Vagina (tissue), 2 donors: ENCODE results near the gene MAP2K2.

Experiments
- CTCF ChIP-seq, 3 experiments: fragments of 450-650 bp in 2 of 3; fragments of 200-600 bp in 1 of 3; sonication (generic) in 1 of 3; IDR thresholded peaks; one replicate each; pipeline ENCODE4 v1.5.1; 2017 to 2019; ENCODE audit warnings: antibody characterized with exemption in 3 of 3, mild to moderate bottlenecking in 2 of 3, moderate library complexity in 2 of 3
- POLR2A ChIP-seq, 2 donors: fragments of 450-650 bp; IDR thresholded peaks; one replicate each; pipeline ENCODE4 v1.6.1; 2017; ENCODE audit warnings: antibody characterized with exemption in 2 of 2, mild to moderate bottlenecking in 2 of 2, moderate library complexity in 2 of 2

DNA sequence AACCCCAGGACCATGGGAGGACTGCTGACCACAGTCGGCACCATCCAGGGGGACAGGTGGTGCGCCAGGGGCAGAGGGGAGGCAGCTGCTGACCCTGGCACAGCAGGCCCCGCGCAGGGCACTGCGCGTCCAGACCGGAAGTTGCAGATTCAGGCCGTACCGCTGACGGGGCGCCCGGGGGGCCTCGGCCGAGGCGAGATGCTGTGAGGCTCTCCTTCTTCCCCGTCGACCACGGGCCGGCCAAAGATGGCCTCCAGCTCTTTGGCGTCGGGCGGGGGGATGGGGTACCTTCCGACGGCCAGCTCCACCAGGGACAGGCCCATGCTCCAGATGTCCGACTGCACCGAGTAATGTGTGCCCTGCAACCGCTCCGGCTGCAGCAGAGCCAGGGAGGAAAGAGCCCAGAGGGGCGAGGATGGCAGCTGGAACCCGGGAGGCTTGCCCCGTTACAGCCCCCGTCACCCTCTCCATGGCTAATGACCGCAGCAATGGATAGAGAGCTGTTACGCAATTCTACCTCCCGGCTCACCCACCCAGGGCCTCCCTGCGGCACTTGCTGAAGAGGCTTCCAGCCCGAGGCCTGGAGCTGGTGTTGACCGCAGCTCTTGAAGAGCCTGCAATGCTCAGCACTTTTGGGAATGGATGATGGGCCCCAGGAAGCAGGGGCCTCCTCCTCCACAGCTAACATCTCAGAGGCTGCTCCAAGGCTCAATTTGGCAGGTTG lies 24.7 kb downstream of the MAP2K2 start:
- no peak for TF ChIP-seq CTCF (IDR thresholded peaks at IDR 0.05)
- no peak for TF ChIP-seq POLR2A (IDR thresholded peaks at IDR 0.05)
